Measurements from ENCODE around the gene AGO3. TPM values are rescaled to one million over a fixed set of nuclear protein-coding genes. Genes with fewer than 3 reads are reported as not detected.

Gene AGO3
- total and polyA plus RNA-seq, 2 donors (not counting 3 experiments of a cell fraction or from before 2014, with no cell fraction given) = 10.4 to 21.1 TPM

DNA sequence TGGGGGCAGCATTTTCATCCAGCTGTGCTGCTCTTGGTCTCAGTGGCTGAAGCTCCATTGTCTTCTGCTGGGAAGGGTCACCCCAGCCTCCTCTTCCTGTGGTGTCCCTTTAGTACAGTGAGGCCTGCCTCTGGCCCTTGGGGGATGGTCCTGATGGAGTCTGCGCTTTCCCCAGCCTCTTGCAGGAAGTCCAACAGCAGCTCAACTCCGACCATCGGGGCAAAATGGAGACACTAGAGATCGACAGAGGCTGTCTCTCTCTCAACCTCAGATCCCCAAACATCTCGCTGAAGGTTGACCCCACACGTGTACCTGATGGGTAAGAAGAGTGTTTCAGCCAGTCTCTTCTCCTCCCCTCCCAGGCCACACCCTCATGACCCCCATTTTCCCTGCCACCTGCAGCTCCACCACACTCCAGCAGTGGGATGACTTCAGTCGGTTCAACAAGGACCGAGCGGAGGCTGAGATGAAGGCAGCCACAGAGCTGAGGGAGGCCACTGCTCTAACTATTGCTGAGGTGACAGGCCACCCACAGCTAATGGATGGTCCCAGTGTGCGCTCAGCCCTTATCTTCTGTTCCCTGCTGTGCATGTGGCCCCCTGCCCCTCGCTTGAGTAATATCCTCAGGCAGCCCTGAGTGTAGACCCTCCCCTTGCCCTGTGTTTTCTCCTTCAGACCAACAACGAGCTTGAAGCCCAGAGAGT lies 155.8 kb downstream of the AGO3 start:
- no peak overlapping the region for H3K4me2 ChIP-seq (ENCODE audit: insufficient read depth, low read length)
- H2AFZ ChIP-seq (ENCODE audit: low read depth, low read length) = no peak overlapping the region
- no peaks in the 10 kb centered on the region for H3K9me3 ChIP-seq (replicated peaks; ENCODE audit: control insufficient read depth, insufficient read depth, low read length)
- CTCF ChIA-PET = interaction anchor here (0.7 to 1.0 kb wide), 2 partner anchors 204 to 225 kb away, joined by 3 read pairs; partner anchors contain the start of gene AGO1
- H4K20me1 ChIP-seq (replicated peaks; ENCODE audit: control insufficient read depth, extremely low read depth, insufficient read depth, low read length) = no peaks in the 10 kb centered on the region
- H3K9me1 ChIP-seq (replicated peaks; ENCODE audit: control insufficient read depth, extremely low read depth, insufficient read depth, low read length) = no peaks in the 10 kb centered on the region
- no peak overlapping the region for H3K4me3 ChIP-seq (replicated peaks in 1 of 3; ENCODE audit: insufficient read depth in 1 of 3, low read depth in 1 of 3, low read length in 3 of 3)
- TF ChIP-seq JUN (IDR thresholded peaks at IDR 0.05; ENCODE audit: borderline replicate concordance, insufficient read depth, insufficient read length, low read depth) = no peak
- no peak for TF ChIP-seq FOS (IDR thresholded peaks at IDR 0.05; ENCODE audit: borderline replicate concordance, insufficient read depth, low read length)
- no peak for TF ChIP-seq POLR2A (IDR thresholded peaks at IDR 0.05; ENCODE audit: low read depth, low read length)
- no peak for TF ChIP-seq GATA2 (IDR thresholded peaks at IDR 0.05; ENCODE audit: insufficient read depth, insufficient read length, low read depth, low read length)
- no peak for TF ChIP-seq MYC (IDR thresholded peaks at IDR 0.05; ENCODE audit: low read depth, low read length)
- DNase-seq (ENCODE audit: low read depth, low spot score) = no peak
- dilution Hi-C loops (cut with MboI; ENCODE audit: extremely low pct_ligation_motif_present, low sequenced_read_pairs) = no loop called here
- no peaks in the 10 kb centered on the region for H3K27me3 ChIP-seq (ENCODE audit: control insufficient read depth in 2 of 2, insufficient read depth in 2 of 2, low read length in 2 of 2)
- FAIRE-seq = no peak
- no peak overlapping the region for H3K27ac ChIP-seq (ENCODE audit: insufficient read depth, low read depth, low read length)
- H3K79me2 ChIP-seq (ENCODE audit: control insufficient read depth, insufficient read depth, low read length) = peaks cover 22% of the 10 kb centered on the region
- no TSS peak for BruUV-seq (replicated peaks)
- POLR2A ChIA-PET = no interaction called here
- H3K9ac ChIP-seq (replicated peaks; ENCODE audit: extremely low read depth, insufficient read depth, low read length) = no peak overlapping the region
- H3K36me3 ChIP-seq (ENCODE audit: control insufficient read depth in 2 of 2, extremely low read depth in 1 of 2, insufficient read depth in 2 of 2, low read length in 2 of 2) = peaks cover 0 to 7% of the 10 kb centered on the region in 2 experiments
- peaks cover 8% of the 10 kb centered on the region for H3K4me1 ChIP-seq (ENCODE audit: control insufficient read depth, extremely low read depth, insufficient read depth, low read length)
- intact Hi-C loops (cut with micrococcal nuclease) = no loop called here

DNA sequence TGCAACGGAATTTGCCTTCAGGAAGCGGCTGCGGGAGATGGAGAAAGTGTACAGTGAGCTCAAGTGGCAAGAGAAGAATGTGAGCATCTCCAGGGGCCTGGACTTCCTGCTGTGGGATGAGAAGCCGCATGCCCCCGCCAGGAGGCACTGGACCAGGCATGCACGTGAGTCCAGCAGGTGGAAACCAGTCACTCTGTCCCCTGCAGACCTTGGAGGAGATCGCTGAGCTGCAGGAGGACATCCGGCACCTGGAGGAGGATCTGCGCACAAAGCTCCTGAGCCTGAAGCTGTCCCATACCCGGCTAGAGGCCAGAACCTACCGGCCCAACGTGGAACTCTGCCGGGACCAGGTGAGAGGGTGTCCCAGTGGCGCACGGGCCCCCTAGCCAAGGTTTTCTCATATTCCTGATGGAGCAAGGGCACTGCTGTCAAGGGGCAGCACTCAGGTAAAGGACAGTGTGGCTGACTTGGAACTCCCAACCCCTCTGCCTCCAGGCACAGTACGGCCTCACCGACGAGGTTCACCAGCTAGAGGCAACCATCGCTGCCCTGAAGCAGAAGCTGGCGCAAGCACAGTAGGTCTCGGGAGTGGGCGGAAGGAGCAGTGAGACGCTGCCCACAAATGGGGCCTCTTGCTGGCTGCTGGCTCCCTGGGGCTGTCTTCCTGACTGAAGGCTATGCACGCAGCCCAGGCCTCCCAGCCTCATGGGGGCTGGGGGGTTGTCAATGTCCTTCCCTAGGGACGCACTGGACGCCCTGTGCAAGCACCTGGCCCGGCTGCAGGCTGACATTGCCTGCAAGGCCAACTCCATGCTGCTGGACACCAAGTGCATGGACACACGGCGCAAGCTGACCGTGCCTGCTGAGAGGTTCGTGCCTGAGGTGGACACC lies 156.6 kb downstream of the AGO3 start:
- H4K20me1 ChIP-seq (replicated peaks; ENCODE audit: control insufficient read depth, extremely low read depth, insufficient read depth, low read length) = no peaks in the 10 kb centered on the region
- H3K36me3 ChIP-seq (ENCODE audit: control insufficient read depth in 2 of 2, extremely low read depth in 1 of 2, insufficient read depth in 2 of 2, low read length in 2 of 2) = peaks cover 4 to 15% of the 10 kb centered on the region in 2 experiments
- TF ChIP-seq POLR2A (IDR thresholded peaks at IDR 0.05; ENCODE audit: low read depth, low read length) (no peak), GATA2 (IDR thresholded peaks at IDR 0.05; ENCODE audit: insufficient read depth, insufficient read length, low read depth, low read length) (no peak), MAX (IDR thresholded peaks at IDR 0.05; ENCODE audit: insufficient read depth, insufficient read length) (no peak), FOS (IDR thresholded peaks at IDR 0.05; ENCODE audit: borderline replicate concordance, insufficient read depth, low read length) (no peak), JUN (IDR thresholded peaks at IDR 0.05; ENCODE audit: borderline replicate concordance, insufficient read depth, insufficient read length, low read depth) (no peak), CTCF (IDR thresholded peaks at IDR 0.05; ENCODE audit: extremely low read depth in 1 of 2, insufficient read depth in 1 of 2, low read depth in 1 of 2, low read length in 2 of 2) (no peak), MYC (IDR thresholded peaks at IDR 0.05; ENCODE audit: low read depth, low read length) (no peak), POLR2AphosphoS5 (IDR thresholded peaks at IDR 0.05; ENCODE audit: insufficient read depth, low read depth, low read length) (no peak), EZH2 (IDR thresholded peaks at IDR 0.05; ENCODE audit: borderline replicate concordance, low read depth, low read length, severe bottlenecking) (no peak)
- H3K4me2 ChIP-seq (ENCODE audit: insufficient read depth, low read length) = no peak overlapping the region
- intact Hi-C loops (cut with micrococcal nuclease) = loop anchor here (1.0 kb wide), 2 partner anchors 156 to 204 kb away; partner anchors contain the start of genes AGO1 and AGO3
- ChIA-PET CTCF (interaction anchor here (1.0 kb wide), 1 partner anchor 204 kb away, joined by 3 read pairs; the partner anchor contains the start of gene AGO1), POLR2A (no interaction called here)
- H3K4me1 ChIP-seq (ENCODE audit: control insufficient read depth, extremely low read depth, insufficient read depth, low read length) = peaks cover 8% of the 10 kb centered on the region
- no TSS peak for BruUV-seq (replicated peaks)
- peaks cover 22% of the 10 kb centered on the region for H3K79me2 ChIP-seq (ENCODE audit: control insufficient read depth, insufficient read depth, low read length)
- no peak overlapping the region for H3K27ac ChIP-seq (ENCODE audit: insufficient read depth, low read depth, low read length)
- FAIRE-seq = no peak
- dilution Hi-C loops (cut with MboI; ENCODE audit: extremely low pct_ligation_motif_present, low sequenced_read_pairs) = no loop called here
- H2AFZ ChIP-seq (ENCODE audit: low read depth, low read length) = peak overlapping the region; percentile 94
- DNase-seq (ENCODE audit: low read depth, low spot score) = no peak
- no peaks in the 10 kb centered on the region for H3K27me3 ChIP-seq (ENCODE audit: control insufficient read depth in 2 of 2, insufficient read depth in 2 of 2, low read length in 2 of 2)
- no peak overlapping the region for H3K4me3 ChIP-seq (replicated peaks in 1 of 3; ENCODE audit: insufficient read depth in 1 of 3, low read depth in 1 of 3, low read length in 3 of 3)
- no peaks in the 10 kb centered on the region for H3K9me3 ChIP-seq (replicated peaks; ENCODE audit: control insufficient read depth, insufficient read depth, low read length)
- no peaks in the 10 kb centered on the region for H3K9me1 ChIP-seq (replicated peaks; ENCODE audit: control insufficient read depth, extremely low read depth, insufficient read depth, low read length)
- H3K9ac ChIP-seq (replicated peaks; ENCODE audit: extremely low read depth, insufficient read depth, low read length) = no peak overlapping the region

Measured in endothelial cell of umbilical vein (primary cell).